GM12878 (cell line): ENCODE measurements around the gene PSMD11. TPM values are rescaled to one million over a fixed set of nuclear protein-coding genes. Genes with fewer than 3 reads are reported as not detected.

Experiments used
- ATAC-seq: fragments of 200-7000 bp; cut with Tn5 transposase; 3 replicates; pipeline ENCODE4 v1.9.1; 2020; ENCODE audit warnings: mild to moderate bottlenecking, moderate library complexity
- BruUV-seq: library from RNA; stranded (reverse); fragments of 400-500 nt; replicated peaks from 2 replicates; lab custom pipeline; 2021; lab: Mats Ljungman, UMichigan
- CTCF ChIA-PET: fragments of 300-600 bp; sonication (Branson Sonifier 250); formaldehyde crosslinking; extraction: SDS; loops from one replicate; lab custom pipeline; 2021; ENCODE audit warnings: inconsistent platforms; lab: Yijun Ruan, JAX
- POLR2A ChIA-PET: fragments of 350-600 bp; formaldehyde crosslinking; extraction: SDS; loops from one replicate; lab custom pipeline; 2021; ENCODE audit warnings: inconsistent platforms; lab: Charles Lee
- RAD21 ChIA-PET: fragments of 300-600 bp; sonication (Branson Sonifier 250); formaldehyde crosslinking; loops from one replicate; lab custom pipeline; 2023; ENCODE audit warnings: antibody characterized with exemption; ENCODE audit not compliant: unreplicated experiment; lab: Charles Lee
- SMC1A ChIA-PET: fragments of 300-600 bp; sonication (Branson Sonifier 250); formaldehyde crosslinking; loops from one replicate; lab custom pipeline; 2023; ENCODE audit not compliant: unreplicated experiment, uncharacterized antibody; lab: Charles Lee
- DNase-seq: peaks from one replicate; pipeline ENCODE4 v3.0.0-alpha.2; 2011; ENCODE audit warnings: low read depth, low spot score
- FAIRE-seq: peaks from 3 replicates; lab custom pipeline; 2011; peaks lifted over from hg19 to GRCh38; lab: Jason Lieb, UNC
- H2AFZ ChIP-seq: 2 replicates; pipeline ENCODE4 v1.6.0; 2011; ENCODE audit warnings: low read depth, low read length, control low read depth; ENCODE audit not compliant: control insufficient read depth
- H3K27ac ChIP-seq: 2 replicates; pipeline ENCODE4 v1.5.1; 2011; ENCODE audit warnings: control low read depth; ENCODE audit not compliant: control insufficient read depth, insufficient read depth
- H3K27me3 ChIP-seq, 2 experiments: replicated peaks in 1 of 2; 2 replicates each; pipeline versions ENCODE4 v1.6.0 to v1.6.1; 2011; ENCODE audit warnings: low read length in 1 of 2; ENCODE audit not compliant: control insufficient read depth in 2 of 2, insufficient read depth in 2 of 2
- H3K36me3 ChIP-seq, 2 experiments: 2 replicates each; pipeline ENCODE4 v1.5.1; 2011; ENCODE audit warnings: low read length in 1 of 2; ENCODE audit not compliant: control insufficient read depth in 2 of 2, insufficient read depth in 2 of 2
- H3K4me1 ChIP-seq: 2 replicates; pipeline ENCODE4 v1.6.1; 2011; ENCODE audit warnings: mild to moderate bottlenecking, low read length, moderate library complexity, mixed read lengths; ENCODE audit not compliant: control insufficient read depth, insufficient read depth
- H3K4me2 ChIP-seq: 2 replicates; pipeline ENCODE4 v1.6.0; 2011; ENCODE audit warnings: control low read depth; ENCODE audit not compliant: control insufficient read depth, insufficient read depth
- H3K4me3 ChIP-seq: fragments of 200-600 bp; sonication (generic); 2 replicates; pipeline ENCODE4 v1.5.1; 2016
- H3K79me2 ChIP-seq: 2 replicates; pipeline ENCODE4 v1.6.0; 2011; ENCODE audit warnings: low read length; ENCODE audit not compliant: control insufficient read depth, insufficient read depth
- H3K9ac ChIP-seq: 2 replicates; pipeline ENCODE4 v1.8.0; 2011; ENCODE audit warnings: low read length, control low read depth, mixed read lengths; ENCODE audit not compliant: control insufficient read depth, insufficient read depth
- H3K9me3 ChIP-seq: replicated peaks from 3 replicates; pipeline ENCODE4 v1.5.1; 2011; ENCODE audit warnings: mild to moderate bottlenecking, low read length; ENCODE audit not compliant: control insufficient read depth, insufficient read depth
- H4K20me1 ChIP-seq: 2 replicates; pipeline ENCODE4 v1.6.0; 2011; ENCODE audit not compliant: control insufficient read depth, insufficient read depth
- BCL11A ChIP-seq: IDR thresholded peaks from 2 replicates; pipeline ENCODE4 v1.6.1; 2011; ENCODE audit warnings: low read depth, low read length
- CEBPZ ChIP-seq: fragments of 150-350 bp; IDR thresholded peaks from 2 replicates; pipeline ENCODE4 v1.6.1; 2016; ENCODE audit warnings: low read depth, low read length
- CREM ChIP-seq: IDR thresholded peaks from 2 replicates; pipeline ENCODE4 v1.6.1; 2014; ENCODE audit warnings: antibody characterized with exemption, low read depth
- E4F1 ChIP-seq: fragments of 450-650 bp; IDR thresholded peaks from 2 replicates; pipeline ENCODE4 v1.6.1; 2018; ENCODE audit warnings: borderline replicate concordance, mild to moderate bottlenecking; ENCODE audit not compliant: partially characterized antibody
- HDAC2 ChIP-seq: fragments of 200-600 bp; sonication (generic); IDR thresholded peaks from 2 replicates; pipeline ENCODE4 v1.6.1; 2017
- KLF5 ChIP-seq: fragments of 450-650 bp; IDR thresholded peaks from 2 replicates; pipeline ENCODE4 v1.6.1; 2014; ENCODE audit warnings: mild to moderate bottlenecking; ENCODE audit not compliant: partially characterized antibody
- POU2F2 ChIP-seq: IDR thresholded peaks from 3 replicates; pipeline ENCODE4 v1.6.1; 2011; ENCODE audit warnings: low read depth, mild to moderate bottlenecking, low read length, borderline replicate concordance
- RELB ChIP-seq: fragments of 450-650 bp; IDR thresholded peaks from 2 replicates; pipeline ENCODE4 v1.6.1; 2017; ENCODE audit warnings: low read depth, mild to moderate bottlenecking, moderate library complexity
- SMAD5 ChIP-seq: IDR thresholded peaks from 2 replicates; pipeline ENCODE4 v1.6.1; 2016; ENCODE audit warnings: antibody characterized with exemption, low read depth
- SREBF2 ChIP-seq: IDR thresholded peaks from 2 replicates; pipeline ENCODE4 v1.6.1; 2012; ENCODE audit warnings: mild to moderate bottlenecking, low read length
- STAT3 ChIP-seq: IDR thresholded peaks from 2 replicates; pipeline ENCODE4 v1.6.1; 2011; ENCODE audit warnings: low read depth, low read length, improper control_type of control experiment
- WRNIP1 ChIP-seq: IDR thresholded peaks from 2 replicates; pipeline ENCODE4 v1.6.1; 2011; ENCODE audit warnings: low read depth, low read length, improper control_type of control experiment, borderline replicate concordance
- YBX1 ChIP-seq: fragments of 450-650 bp; IDR thresholded peaks from 2 replicates; pipeline ENCODE4 v1.6.1; 2016; ENCODE audit warnings: antibody characterized with exemption
- WGBS: methylation state at CpG from one replicate; pipeline ENCODE4 v1.1.6; 2016; ENCODE audit warnings: low lambda C conversion rate; ENCODE audit not compliant: insufficient replicate concordance, insufficient coverage; ENCODE audit errors: missing lambda C conversion rate; 5-methylcytosine and 5-hydroxymethylcytosine counted together
- in situ Hi-C: fragments of 300-500 bp; cut with MboI; formaldehyde crosslinking; loops from 9 replicates; pipeline ENCODE4 v1.14.3; 2018; ENCODE audit warnings: mixed read lengths
- intact Hi-C: fragments of 100-400 bp; cut with micrococcal nuclease; formaldehyde crosslinking; loops from one replicate; pipeline ENCODE4 v1.14.2; 2022; ENCODE audit not compliant: unreplicated experiment
- polyA plus RNA-seq, 11 experiments: library from polyadenylated mRNA; depleted of rRNA in 4 of 11; unstranded in 6 of 11; stranded (reverse) in 5 of 11; fragments of >200 nt; fragmentation: Nextera tagmentation in 4 of 11; fragmentation: Illumina TruSeq in 1 of 11; extraction: Ambion mirVana in 4 of 11; extraction: Trizol in 1 of 11; gene quantifications; 1 replicate in 1 of 11; 2 replicates in 10 of 11; pipeline versions ENCODE4 v1.2.1 to v1.2.3, GENCODE V29; 2011 to 2016; ENCODE audit warnings: inconsistent platforms in 2 of 11, missing spikeins in 2 of 11, low read depth in 1 of 11
- total RNA-seq, 4 experiments: library from RNA; depleted of rRNA in 3 of 4; stranded (reverse); fragments of >200 nt in 3 of 4; fragmentation: Illumina TruSeq in 1 of 4; extraction: Trizol in 1 of 4; gene quantifications; 2 replicates each; pipeline versions ENCODE4 v1.2.1 to v1.2.3, GENCODE V29; 2013 to 2021

The PSMD11 gene
- total and polyA plus RNA-seq, 10 of the 15 experiments (the other 5 are each of a cell fraction or from before 2014, with no cell fraction given), result 84.1 to 319 (median 120) TPM

GRCh38 chr17:32502013-32502412 is 57.7 kb downstream of the PSMD11 start:
- Histone ChIP-seq H3K36me3 (no peaks in the 10 kb centered on the region; a peak in 1 of 4 replicates), H3K27me3 (no peaks in the 10 kb centered on the region), H3K9me3 (no peaks in the 10 kb centered on the region), H2AFZ (no peak overlapping the region), H3K4me2 (no peak overlapping the region), H4K20me1 (no peaks in the 10 kb centered on the region), H3K9ac (no peak overlapping the region), H3K4me1 (peaks cover 27% of the 10 kb centered on the region), H3K27ac (no peak overlapping the region), H3K79me2 (no peaks in the 10 kb centered on the region), H3K4me3 (no peak overlapping the region)
- intact Hi-C loops (no loop called here), in situ Hi-C loops (no loop called here)
- FAIRE-seq, result no peak
- no peak for TF ChIP-seq POU2F2
- TF ChIP-seq SMAD5, result no peak
- TF ChIP-seq CREM, result no peak
- no peak for TF ChIP-seq BCL11A
- TF ChIP-seq HDAC2, result no peak
- no peak for TF ChIP-seq RELB
- TF ChIP-seq SREBF2, result no peak
- no peak for TF ChIP-seq YBX1
- no peak for TF ChIP-seq CEBPZ
- no peak for TF ChIP-seq KLF5
- TF ChIP-seq WRNIP1, result no peak
- no peak for TF ChIP-seq E4F1
- TF ChIP-seq STAT3, result no peak
- ChIA-PET POLR2A (interaction anchor here (1.6 to 2.8 kb wide), 2 partner anchors 10 to 15 kb away, joined by 4 to 8 read pairs; no protein-coding TSS in a partner anchor), RAD21 (interaction anchor here (1.2 kb wide), 1 partner anchor 57 kb away, joined by 3 read pairs; no protein-coding TSS in a partner anchor), SMC1A (interaction anchor here (1.0 to 2.4 kb wide), 2 partner anchors 11 to 101 kb away, joined by 3 to 15 read pairs; no protein-coding TSS in a partner anchor), CTCF (interaction anchor here (2.3 kb wide), 1 partner anchor 11 kb away, joined by 12 read pairs; no protein-coding TSS in a partner anchor)
- no peak for DNase-seq
- WGBS, result 96% methylated on average over 3 of the region's 3 CpGs
- no peak for ATAC-seq
- no TSS peak for BruUV-seq
